Prostate gland (tissue), 2 donors: ENCODE measurements around the gene KXD1.

Experiments used
- POLR2A ChIP-seq: fragments of 450-650 bp; IDR thresholded peaks from one replicate; pipeline ENCODE4 v1.6.1; 2016; ENCODE audit warnings: antibody characterized with exemption, mild to moderate bottlenecking
- TF ChIP-seq, protein P1 (sequence below), 4 experiments: fragments of 200-600 bp in 2 of 4; fragments of 450-650 bp in 2 of 4; sonication (generic) in 2 of 4; IDR thresholded peaks; 1 replicate in 3 of 4; 2 replicates in 1 of 4; pipeline ENCODE4 v1.5.1; 2016 to 2019; ENCODE audit warnings: antibody characterized with exemption in 4 of 4, mild to moderate bottlenecking in 2 of 4, moderate library complexity in 2 of 4

DNA sequence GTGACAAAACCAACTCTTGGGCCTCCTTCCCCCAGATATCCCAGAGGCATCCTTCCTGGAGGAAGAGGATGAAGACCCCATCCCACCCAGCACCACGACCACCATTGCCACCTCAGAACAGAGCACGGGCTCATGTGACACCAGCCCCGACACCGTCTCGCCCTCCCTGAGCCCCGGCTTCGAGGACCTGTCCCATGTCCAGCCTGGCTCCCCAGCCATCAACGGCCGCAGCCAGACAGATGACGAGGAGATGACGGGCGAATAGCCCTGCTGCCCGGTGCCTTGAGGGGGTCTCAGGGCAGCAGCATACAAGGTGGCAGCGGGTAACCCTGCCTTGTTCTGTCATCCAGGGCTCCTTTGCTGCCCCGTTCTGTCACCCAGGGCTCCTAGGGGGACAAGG is 10.7 kb downstream of the KXD1 start:
- TF ChIP-seq, protein P1, sequence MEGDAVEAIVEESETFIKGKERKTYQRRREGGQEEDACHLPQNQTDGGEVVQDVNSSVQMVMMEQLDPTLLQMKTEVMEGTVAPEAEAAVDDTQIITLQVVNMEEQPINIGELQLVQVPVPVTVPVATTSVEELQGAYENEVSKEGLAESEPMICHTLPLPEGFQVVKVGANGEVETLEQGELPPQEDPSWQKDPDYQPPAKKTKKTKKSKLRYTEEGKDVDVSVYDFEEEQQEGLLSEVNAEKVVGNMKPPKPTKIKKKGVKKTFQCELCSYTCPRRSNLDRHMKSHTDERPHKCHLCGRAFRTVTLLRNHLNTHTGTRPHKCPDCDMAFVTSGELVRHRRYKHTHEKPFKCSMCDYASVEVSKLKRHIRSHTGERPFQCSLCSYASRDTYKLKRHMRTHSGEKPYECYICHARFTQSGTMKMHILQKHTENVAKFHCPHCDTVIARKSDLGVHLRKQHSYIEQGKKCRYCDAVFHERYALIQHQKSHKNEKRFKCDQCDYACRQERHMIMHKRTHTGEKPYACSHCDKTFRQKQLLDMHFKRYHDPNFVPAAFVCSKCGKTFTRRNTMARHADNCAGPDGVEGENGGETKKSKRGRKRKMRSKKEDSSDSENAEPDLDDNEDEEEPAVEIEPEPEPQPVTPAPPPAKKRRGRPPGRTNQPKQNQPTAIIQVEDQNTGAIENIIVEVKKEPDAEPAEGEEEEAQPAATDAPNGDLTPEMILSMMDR (IDR thresholded peaks at IDR 0.05), result no peak
- TF ChIP-seq POLR2A, result no peak
